ENCODE results near the gene ATP5PD.

GRCh38 chr17:75086496-75087181 lies 39.9 kb upstream of the ATP5PD start:
- TF ChIP-seq CTCF (IDR thresholded peaks at IDR 0.05; ENCODE audit: insufficient read depth, low read length) (no peak), REST (IDR thresholded peaks at IDR 0.05; ENCODE audit: insufficient replicate concordance, low read depth) (no peak), POLR2AphosphoS5 (IDR thresholded peaks at IDR 0.05; ENCODE audit: low read depth) (no peak)

All from HL-60 (cell line).